C4-2B (cell line): ENCODE data around the gene DPEP2.

ENCODE experiments used
- H3K27ac ChIP-seq: fragments of 450-650 bp; 2 replicates; pipeline ENCODE4 v1.5.1; 2017
- ZFX ChIP-seq: fragments of 450-650 bp; IDR thresholded peaks from 2 replicates; pipeline ENCODE4 v1.6.1; 2017
- TF ChIP-seq, protein P1 (sequence below): fragments of 450-650 bp; conservative IDR thresholded peaks from 2 replicates; pipeline ENCODE4 v1.5.1; 2017; ENCODE audit warnings: mild to moderate bottlenecking

The DPEP2 gene

DNA sequence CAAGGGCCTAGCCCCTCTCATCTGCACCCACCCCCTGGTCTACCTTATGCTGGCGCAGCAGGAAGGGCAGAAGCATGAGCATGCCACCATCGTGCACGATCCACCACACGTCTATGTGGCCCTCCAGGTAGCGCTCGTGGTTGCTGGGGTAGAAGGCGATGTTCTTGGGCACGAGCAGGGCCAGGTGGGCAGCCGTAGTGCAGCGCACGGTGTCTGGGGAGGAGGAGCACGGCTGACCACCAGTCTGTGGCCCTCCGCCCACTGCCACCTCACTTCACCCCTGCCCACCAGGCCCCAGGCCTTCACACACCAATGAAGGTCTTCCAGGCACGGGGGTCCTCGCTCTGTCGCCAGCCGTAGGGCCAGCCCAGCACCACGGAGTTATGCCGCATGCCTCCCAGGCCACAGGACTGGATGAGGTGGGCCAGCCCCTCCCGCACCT lies 53.1 kb downstream of the DPEP2 start:
- no peak for TF ChIP-seq ZFX
- TF ChIP-seq, protein P1, sequence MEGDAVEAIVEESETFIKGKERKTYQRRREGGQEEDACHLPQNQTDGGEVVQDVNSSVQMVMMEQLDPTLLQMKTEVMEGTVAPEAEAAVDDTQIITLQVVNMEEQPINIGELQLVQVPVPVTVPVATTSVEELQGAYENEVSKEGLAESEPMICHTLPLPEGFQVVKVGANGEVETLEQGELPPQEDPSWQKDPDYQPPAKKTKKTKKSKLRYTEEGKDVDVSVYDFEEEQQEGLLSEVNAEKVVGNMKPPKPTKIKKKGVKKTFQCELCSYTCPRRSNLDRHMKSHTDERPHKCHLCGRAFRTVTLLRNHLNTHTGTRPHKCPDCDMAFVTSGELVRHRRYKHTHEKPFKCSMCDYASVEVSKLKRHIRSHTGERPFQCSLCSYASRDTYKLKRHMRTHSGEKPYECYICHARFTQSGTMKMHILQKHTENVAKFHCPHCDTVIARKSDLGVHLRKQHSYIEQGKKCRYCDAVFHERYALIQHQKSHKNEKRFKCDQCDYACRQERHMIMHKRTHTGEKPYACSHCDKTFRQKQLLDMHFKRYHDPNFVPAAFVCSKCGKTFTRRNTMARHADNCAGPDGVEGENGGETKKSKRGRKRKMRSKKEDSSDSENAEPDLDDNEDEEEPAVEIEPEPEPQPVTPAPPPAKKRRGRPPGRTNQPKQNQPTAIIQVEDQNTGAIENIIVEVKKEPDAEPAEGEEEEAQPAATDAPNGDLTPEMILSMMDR, result no peak
- no peak overlapping the region for H3K27ac ChIP-seq

DNA sequence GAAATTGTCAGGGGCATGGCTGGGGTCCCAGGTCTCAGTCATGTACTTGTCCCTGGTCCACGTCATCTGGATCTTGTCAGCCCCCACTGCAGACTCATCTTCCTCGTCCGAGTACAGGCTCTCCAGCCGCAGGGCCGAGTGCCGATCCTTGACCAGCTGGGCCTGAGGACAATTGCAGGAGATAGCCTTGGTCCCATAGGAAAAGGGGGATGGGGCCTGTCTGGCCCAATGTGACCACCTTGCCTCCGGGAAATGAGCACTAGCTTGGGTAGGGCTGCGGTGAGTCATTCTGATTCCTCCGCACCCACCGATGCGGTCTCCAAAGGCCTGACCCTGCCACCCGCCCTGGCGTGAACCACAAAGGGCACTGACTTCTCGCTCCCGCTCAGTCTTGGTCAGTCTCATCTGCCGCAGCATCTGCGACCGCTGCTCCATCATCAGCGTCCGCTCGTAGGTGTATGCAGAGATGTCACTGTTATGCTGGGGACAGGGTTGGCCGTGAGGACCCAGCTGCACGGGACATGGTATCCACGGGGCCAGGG lies 53.8 kb downstream of the DPEP2 start:
- no peak overlapping the region for H3K27ac ChIP-seq
- no peak for TF ChIP-seq ZFX
- TF ChIP-seq, protein P1, result no peak

DNA sequence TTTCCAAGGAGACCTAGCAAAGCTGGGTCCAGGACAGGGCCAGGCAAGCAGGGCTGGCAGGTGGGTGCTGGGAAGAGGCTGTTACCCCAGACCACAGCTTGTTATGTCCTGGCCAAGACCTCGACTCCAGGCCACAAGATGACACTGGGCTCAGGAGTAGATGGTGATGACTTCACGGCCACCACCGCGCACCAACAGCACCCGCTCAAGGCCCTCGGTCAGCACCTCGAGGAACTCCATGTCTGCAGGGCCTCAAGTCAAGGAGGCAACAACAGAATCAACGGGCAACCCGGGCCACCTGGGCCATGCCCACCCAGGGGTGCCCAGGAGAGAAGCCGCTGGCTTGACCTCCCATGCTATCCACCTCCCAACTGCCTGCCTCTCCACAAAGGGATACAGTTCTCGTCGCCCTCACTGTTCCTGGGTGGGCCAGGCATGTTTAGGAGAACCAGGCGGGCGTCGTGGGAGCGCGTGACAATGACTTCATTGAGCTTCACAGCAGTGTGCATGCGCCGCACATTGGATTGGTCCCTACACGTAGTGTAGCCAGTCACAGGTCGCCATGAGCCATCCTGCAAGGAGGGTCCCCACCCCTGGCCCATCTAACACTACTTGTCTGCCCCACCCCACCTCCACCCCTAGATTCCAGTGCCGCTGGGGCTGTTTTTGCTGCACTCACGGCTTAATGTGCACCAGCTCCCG lies 54.4 kb downstream of the DPEP2 start:
- TF ChIP-seq, protein P1, result no peak
- no peak for TF ChIP-seq ZFX
- H3K27ac ChIP-seq, result no peak overlapping the region

DNA sequence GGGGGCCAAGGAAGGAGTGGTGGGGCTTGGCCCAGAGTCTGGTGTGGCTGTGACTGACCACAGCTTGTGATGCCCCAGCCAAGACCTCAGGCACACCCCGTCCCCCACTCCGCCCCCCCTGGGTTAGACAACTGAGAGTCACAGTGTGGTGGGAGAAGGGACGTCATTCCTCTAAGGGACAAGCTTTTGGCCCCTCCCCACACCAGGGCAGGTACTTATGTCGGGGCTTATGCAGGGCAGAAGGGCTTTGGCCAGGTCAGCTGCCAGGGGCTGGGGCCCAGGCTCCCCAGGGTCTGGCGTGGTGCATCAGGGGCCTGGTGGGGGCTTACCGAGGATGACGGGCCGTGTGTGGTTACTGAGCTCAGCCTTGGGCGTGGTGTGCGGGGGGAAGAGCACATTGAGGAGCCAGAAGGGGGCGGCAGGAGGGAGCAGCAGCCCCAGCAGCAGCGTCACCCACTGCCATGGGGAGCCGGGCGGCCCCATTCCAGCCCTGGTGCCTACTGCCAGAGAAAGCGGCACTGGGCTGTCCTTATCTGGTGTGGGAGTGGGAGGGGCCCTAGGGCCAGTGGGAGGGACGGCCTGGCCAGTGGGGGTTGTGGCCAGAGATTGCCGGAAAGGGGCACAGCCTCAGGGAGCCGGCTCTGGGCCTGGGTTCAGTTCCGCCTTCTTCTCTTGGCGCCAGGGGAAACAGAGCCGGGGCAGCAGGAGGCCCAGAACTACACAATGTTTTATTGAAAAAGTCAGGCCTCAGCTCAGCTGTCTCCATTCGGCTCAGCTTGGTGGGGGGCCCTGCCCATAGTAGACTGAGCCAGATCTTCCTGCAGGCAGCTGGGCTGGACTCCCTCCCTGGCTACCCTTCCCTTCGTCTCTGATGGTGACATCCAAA lies 55.4 kb downstream of the DPEP2 start, which contains the start of gene LCAT:
TSS of gene LCAT (minus strand) at position 502 of the 886 bp plus-strand sequence. CDS start at position 483, 19 bp downstream.
- H3K27ac ChIP-seq, result no peak within 1 kb of the TSS
- TF ChIP-seq ZFX, result no peak
- TF ChIP-seq, protein P1, result no peak

DNA sequence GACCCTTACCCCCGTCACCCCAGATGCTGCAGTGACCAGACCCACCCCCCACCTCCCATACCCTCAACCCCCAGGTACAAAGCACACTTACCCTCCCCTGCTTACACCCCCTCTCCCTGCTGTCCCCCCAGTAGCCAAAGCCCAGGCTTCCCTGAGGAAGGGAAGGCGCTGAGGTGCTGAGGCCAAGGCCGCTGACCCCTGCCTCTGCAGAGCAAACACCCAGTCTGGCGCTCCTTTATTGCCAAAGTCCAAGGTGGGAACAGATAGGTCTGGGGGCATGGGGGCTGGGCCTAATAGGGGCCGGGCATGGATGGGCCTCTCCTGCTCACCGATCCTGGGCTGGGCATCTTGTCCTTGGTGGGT lies 56.0 kb downstream of the DPEP2 start:
- TF ChIP-seq, protein P1, result no peak
- TF ChIP-seq ZFX, result no peak

DNA sequence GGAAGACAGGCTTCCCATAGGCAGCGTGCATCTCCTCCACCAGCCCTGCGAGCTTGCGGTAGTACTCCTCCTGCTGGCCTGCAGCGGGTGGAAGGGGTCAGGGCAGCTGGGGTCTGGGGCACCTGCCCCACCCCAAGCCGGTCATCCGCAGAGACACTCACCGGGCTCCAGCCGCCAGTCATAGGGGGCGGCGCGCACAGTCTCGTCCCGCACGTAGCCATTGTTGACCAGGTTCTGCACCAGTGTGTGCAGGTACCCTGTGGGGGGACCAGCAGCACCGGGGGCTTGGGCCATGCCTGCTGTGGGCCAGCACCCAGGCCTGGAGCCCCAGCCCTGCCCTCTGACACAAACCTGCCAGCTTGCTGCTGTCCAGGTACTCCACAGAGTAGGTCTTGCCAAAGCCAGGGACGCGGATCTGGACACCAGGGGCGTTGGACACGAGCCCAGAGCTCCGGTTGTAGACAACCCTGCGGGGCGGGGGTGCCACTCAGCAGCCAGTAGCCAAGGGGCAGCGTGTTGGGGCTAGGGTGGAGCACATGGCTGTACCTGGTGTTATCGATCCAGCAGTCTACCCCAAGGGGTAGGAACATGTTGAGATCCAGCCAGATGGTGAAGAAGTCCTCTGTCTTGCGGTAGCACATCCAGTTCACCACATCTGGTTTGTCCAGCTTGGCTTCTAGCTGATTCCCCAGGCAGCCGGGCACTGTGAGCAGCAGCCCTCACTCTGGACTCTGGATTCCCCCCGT lies 56.6 kb downstream of the DPEP2 start:
- no peak overlapping the region for H3K27ac ChIP-seq
- TF ChIP-seq, protein P1, result no peak
- TF ChIP-seq ZFX, result no peak

More for the DNA sequence above, 56.0 kb downstream of the DPEP2 start:
- H3K27ac ChIP-seq, result no peak overlapping the region
